GM12874 (cell line): Measurements from ENCODE around the gene BIRC7.

ENCODE experiments used
- CTCF ChIP-seq: IDR thresholded peaks from 2 replicates; pipeline ENCODE4 v1.5.1; 2011; ENCODE audit warnings: low read depth, mild to moderate bottlenecking, control low read depth, low read length, moderate library complexity; ENCODE audit not compliant: insufficient read depth

Gene BIRC7

DNA sequence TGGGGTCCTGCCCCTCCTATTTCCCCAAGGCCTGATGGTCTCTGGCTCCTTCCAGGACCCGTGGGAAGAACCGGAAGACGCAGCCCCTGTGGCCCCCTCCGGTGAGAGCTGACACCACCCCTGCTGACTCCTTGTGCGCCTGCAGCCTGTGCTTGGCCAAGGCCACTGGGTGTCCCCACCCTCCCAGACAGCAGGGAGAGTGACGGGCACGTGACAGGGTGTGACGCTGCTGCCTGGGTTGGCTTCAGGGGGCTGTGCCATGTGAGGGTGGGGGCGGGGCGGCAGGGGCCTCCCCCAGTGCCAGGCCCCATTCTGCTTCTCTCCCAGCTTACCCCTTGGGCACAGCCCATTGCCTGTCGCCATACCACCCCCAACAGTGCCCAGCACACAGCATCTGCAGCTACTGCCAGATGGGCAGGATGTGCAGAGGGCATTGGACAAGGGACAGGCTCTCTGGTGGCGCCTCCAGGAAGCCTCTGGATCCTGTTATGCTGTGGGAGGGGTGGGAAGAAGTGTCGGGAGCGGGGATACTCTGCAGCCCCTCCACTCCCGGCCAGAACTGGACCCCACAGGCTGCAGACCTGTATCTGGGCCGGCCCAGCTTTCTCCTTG lies 2.9 kb downstream of the BIRC7 start:
- TF ChIP-seq CTCF = 0 out of 2 replicates have a peak, but pooled peaks have one; percentile 21

- no peak for TF ChIP-seq CTCF
These were observed 3.7 kb downstream of the BIRC7 start for GRCh38 chr20:63239431-63239830.

DNA sequence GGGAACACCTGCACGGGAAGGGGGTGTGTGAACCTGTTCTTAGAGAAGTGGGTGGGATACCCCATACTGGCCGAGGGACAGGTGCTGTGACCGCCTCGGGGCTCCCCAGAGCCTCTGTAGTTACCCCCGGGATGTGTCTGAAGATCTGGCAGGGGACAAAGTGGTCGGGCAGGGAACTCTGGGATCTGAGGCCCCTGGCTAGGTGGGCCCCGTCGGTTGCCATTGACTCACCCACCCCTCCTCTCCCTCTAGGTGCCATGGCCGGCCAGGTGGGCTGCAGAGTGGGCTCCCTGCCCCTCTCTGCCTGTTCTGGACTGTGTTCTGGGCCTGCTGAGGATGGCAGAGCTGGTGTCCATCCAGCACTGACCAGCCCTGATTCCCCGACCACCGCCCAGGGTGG lies 4.3 kb downstream of the BIRC7 start:
- no peak for TF ChIP-seq CTCF

- TF ChIP-seq CTCF = no peak
These were observed 5.6 kb downstream of the BIRC7 start for GRCh38 chr20:63241272-63241671.

DNA sequence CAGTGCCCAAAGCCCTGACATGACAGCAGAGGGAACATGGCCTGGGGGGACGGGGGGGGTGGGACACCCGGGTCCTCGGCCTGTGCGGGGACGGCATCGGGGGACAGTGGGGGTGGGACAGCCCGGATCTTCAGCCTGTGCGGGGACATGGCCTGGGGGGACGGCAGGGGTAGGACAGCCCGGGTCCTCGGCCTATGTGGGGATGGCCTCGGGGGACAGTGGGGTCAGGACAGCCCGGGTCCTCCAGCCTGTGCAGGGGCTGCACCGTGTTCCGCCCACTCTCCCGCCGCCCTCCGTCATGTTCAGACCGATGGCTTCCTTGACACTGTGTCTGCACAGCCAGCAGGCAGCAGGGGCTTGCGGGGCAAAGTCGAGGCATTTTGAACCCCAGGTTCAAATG lies 7.0 kb downstream of the BIRC7 start:
- TF ChIP-seq CTCF = no peak

DNA sequence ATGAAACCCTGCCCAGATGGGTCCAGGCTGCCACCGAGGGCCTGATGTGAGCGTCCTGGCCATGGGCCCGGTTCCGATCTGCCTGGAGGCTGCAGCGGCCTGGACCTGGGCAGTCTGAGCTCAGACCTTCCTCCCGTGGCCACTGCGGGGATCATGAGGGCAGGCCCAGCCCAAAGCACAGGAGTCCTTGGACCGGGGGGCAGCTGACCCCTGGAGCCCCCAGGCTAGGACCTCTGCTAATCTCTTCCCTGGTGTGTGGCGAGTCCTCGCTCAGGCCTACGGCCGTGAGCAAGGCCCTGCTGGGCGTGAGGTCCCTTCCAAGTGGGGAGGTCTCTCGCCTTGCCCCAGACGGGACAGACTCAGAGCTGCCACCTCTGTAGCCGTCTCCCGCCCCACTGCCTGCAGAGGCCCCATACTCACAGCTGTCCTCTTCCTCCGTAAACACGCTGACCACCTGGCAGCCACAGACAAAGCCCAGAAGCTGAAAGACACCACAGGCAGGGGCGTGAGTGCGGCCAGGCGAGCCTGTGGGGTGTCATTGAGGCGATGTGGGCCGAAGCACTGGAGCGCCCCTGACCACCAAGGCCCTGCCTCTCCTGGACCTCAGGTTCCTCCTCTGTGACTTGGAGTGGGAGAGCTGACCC lies 8.0 kb downstream of the BIRC7 start:
- no peak for TF ChIP-seq CTCF

GRCh38 chr20:63244468-63244867 lies 8.8 kb downstream of the BIRC7 start:
- no peak for TF ChIP-seq CTCF
